ENCODE measurements around the gene PXMP4. TPM values are rescaled to one million over a fixed set of nuclear protein-coding genes. Genes with fewer than 3 reads are reported as not detected.
"Not testable (repeated sequence)": the region's sequence is repeated elsewhere in the genome, so short reads cannot be mapped to it uniquely, and the experiment has no call there.

Gene PXMP4, protein sequence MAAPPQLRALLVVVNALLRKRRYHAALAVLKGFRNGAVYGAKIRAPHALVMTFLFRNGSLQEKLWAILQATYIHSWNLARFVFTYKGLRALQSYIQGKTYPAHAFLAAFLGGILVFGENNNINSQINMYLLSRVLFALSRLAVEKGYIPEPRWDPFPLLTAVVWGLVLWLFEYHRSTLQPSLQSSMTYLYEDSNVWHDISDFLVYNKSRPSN
- total RNA-seq (ENCODE audit: insufficient read depth, low replicate concordance): 11.3 TPM

DNA sequence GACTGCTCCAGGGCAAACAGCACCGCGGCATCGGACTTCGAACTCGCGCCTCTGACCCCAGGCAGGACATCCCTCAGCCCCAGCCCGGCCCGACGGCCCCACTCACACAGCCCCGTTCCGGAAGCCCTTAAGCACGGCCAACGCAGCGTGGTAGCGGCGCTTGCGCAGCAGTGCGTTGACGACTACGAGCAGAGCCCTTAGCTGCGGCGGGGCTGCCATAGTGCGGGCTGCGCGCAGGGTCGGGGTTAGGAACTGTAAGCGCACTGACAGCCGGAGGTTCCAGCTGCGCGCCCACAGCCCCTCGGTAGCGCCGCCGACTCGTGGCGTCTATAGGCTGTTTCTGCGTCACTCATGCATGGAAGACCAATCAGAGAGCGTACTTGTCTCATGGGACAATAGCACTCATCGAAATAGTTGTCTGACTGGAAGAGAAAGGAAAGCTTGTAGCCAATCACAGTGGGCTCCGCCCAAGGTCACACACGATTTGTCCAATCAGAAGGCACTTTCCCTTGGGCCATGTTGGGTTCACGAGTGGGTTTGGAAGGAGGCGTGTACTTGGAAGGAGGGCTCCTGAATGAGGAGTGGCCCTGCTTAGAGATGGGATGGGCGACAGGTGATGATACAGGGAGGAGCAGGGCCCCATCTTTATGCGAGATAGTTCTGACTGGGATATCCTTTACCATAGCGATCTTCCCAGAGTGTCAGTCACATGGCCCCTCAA is at the start of gene PXMP4:
Gene PXMP4, minus strand, starts transcription at position 322 of the 721 bp plus-strand sequence. Its CDS starts 103 bp downstream, at position 219.
- peak; percentile 99 for DNase-seq (ENCODE audit: low spot score)

DNA sequence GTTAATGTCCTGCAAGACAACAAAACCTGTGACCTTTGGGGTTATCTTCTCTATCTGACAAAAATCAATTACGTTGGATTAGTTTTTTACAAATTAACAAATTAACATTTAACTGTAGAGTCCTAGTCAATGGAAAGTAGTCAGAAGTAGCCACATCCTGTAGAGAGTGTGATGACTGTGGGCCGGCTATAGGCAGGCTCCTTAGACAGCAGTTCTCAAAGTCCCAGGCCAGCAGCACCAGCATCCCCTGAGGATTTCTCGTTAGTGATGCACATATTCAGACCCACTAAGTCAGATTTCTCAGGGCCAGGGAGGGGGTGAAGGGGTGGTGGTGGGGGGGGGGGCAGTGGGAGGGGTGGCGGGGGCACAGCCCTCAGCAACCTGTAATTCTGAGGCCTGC is 48.9 kb upstream of the PXMP4 start:
- DNase-seq (ENCODE audit: low spot score): no peak

DNA sequence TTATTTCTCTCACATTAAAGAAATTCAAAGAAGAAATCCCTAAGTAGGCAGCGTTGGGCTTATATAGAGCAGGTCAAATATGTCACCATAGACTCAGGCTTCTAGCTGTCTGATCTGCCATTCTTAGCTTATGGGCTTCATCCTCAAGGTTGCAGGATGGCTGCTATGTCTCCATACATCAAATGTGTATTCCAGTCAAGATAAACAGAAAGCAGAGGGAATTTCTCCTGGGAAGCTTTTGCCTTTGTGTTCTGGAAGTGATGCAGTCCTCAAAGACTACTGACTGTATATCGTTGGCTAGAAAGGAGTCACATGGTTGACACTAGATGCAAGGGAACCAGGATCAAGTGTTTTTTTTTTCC is 47.6 kb upstream of the PXMP4 start:
- DNase-seq (ENCODE audit: low spot score): no peak

DNA sequence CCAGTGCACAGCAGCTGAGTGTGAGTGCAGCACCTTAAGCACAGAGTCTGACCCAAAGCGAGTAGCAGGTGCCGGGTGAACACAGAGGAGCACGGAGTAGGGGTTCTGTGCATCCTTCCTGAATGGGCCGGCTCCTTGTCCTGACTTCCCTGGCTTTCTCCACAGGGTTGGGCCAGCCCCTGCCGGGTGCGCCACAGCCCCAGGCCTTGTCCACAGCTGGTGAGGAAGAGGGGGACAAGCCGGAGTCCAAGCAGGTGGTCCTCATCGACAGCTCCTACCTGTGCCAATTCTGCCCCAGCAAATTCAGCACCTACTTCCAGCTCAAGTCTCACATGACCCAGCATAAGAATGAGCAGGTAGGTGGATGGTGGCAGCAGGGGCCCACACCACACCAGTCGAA is 46.6 kb upstream of the PXMP4 start:
- DNase-seq (ENCODE audit: low spot score): no peak

DNA sequence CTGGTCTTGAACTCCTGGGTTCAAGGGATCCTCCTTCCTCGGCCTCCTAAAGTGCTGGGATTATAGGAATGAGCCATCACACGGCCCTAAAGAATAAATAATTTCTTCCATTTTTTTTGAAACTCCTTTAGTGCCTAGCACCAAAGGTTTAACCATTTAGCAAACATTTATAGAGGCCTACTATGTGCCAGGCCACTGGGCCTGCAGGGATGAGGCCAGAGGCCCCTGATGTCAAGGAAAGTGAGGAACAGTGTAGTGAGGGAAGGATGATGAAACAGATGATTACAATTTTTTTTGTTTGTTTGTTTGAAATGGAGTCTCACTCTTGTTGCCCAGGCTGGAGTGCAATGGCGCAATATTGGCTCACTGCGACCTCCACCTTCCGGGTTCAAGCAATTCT is 45.5 kb upstream of the PXMP4 start:
- no peak for DNase-seq (ENCODE audit: low spot score)

DNA sequence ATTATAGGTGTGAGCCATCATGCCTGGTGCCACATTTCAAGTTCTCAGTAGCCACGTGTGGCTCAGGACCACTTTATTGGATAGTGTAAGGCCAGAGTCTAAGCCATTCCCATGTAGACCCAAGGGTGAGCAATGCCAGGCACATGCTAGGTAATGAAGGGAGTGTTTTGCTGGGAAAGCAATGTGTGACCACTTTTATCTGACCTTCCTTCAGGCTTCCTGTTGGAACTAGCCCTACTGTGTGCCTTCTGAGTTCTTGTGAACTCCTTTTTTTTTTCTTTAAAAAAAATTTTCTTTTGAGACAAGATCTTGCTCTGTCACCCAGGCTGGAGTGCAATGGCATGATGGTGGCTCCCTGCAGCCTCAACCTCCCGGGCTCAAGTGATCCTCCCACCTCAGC is 45.0 kb upstream of the PXMP4 start:
- DNase-seq (ENCODE audit: low spot score): no peak

DNA sequence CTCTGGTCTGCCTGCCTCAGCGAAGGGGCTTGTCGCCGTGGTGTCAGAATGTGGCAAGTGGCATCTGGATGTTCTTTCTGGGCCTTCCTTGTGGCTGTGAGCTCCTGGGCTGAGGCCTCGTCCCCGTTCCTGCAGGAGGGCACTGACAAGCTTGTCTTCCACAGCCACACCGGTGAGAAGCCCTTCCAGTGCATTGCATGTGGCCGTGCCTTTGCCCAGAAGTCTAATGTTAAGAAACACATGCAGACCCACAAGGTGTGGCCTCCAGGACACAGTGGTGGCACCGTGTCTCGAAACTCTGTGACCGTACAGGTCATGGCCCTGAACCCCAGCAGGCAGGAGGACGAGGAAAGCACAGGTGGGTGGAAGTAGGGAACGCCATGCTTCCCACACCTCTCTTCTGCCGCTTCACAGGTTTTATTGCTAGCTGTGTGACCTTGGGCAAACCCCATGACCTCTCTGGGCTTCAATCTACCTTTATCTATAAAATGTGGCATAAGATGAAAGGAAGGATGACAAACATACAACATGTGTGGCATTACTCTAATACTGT is 41.7 kb upstream of the PXMP4 start:
- no peak for DNase-seq (ENCODE audit: low spot score)

DNA sequence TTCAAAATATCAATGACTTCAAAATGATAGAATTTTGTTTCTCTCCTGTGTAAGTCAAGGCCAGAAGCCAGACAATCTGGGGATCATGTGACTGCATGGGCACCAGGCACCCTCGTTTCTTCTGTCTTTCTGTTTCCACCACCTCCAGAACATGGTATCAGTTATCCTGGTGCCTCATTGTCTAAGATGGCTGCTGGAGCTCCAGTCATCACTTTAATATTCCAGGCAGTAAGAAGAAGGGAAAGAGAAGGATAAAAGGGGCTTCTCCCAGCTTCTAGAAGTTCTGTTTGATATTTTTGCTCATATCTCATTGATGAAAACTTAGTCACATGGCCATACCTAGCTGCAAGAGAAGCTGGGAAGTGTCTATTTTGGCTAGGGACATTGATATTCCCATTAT is 37.3 kb upstream of the PXMP4 start:
- DNase-seq (ENCODE audit: low spot score): no peak

DNA sequence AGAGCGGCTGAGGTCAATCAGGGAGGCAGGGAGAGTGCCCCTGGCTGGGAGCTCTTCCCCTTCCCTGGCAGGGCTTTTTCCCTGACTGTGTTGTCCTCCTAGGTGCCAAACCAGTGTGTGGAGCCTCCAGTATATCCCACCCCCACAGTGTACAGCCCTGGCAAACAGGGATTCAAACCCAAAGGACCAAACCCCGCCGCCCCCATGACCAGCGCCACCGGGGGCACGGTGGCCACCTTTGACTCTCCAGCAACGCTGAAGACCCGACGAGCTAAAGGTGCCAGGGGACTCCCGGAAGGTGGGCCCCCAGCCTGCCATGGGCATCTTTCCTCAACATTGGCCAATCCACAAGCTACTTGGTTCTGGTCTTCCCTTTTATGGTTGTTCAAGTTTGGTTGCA is 36.9 kb upstream of the PXMP4 start:
- no peak for DNase-seq (ENCODE audit: low spot score)

DNA sequence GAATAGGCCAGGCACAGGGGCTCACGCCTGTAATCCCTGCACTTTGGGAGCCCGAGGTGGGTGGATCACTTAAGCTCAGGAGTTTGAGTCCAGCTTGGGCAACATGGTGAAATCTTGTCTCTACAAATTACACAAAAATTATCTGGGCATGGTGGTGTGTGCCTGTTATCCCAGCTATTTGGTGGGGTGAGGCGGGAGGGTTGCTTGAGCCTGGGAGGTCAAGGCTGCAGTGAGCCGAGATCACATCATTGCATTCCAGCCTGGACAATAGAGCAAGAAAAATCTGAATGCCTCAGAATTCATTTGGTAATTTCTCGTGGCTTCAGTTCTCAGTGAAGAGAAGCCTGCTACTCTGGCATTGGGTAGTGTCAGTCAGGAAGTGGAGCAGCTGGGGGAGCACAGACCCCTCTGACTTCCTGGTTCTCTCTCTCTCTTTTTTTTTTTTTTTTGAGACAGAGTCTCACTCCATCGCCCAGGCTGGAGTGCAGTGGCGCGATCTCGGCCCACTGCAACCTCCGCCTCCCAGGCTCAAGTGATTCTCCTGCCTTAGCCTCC is 35.9 kb upstream of the PXMP4 start:
- DNase-seq (ENCODE audit: low spot score): not testable (repeated sequence)

DNA sequence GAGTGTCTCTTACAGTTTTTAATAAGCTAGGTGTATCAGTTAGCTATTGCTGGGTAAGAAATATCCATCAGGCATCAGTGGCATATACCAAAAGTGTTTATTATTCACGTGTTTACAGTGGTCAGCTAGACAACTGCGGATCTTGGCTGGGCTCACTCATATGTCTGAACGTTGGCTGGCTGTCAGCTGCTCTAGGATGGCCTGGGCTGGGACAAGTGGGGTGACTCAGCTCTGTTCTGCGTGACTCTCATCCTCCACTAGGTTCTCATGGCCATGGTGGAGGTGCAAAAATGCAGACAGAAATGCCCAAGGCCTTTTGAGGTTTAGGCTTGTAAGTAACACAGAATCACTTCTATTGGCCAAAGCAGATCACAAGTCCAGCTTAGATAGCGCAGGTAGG is 33.7 kb upstream of the PXMP4 start:
- DNase-seq (ENCODE audit: low spot score): no peak

DNA sequence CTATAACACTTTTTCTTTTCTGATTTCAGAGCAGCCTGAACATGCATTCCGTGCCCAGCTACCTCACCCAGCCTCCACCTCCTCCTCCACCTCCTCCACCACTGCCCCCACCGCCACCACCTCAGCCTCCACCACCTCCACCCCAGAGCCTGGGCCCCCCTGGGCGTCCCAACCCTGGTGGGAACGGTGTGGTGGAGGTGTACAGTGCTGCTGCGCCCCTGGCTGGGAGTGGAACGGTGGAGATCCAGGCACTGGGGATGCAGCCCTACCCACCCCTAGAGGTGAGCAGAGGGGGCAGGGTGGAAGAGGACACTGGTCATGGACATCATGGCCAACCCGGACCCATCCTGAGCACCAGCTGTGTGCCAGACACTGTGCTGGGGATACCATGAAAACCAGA is 33.0 kb upstream of the PXMP4 start:
- DNase-seq (ENCODE audit: low spot score): no peak

DNA sequence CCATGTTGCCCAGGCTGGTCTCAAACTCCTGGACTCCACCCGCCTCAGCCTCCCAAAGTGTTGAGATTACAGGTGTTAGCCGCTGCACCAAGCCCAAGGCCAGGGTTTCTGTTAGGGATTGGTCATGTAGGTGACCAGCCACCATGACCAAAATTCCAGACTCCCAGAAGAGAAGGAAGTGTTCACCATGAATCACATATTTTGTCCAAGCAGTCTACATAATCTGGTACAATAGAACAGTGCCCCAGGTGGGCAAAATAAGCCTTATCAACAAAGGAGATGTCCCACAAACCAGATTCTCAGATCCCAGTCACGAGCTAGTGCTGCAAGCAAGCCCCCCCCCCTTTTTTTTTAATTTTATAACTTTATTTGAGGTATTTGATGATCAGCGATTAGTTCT is 31.7 kb upstream of the PXMP4 start:
- DNase-seq (ENCODE audit: low spot score): no peak

DNA sequence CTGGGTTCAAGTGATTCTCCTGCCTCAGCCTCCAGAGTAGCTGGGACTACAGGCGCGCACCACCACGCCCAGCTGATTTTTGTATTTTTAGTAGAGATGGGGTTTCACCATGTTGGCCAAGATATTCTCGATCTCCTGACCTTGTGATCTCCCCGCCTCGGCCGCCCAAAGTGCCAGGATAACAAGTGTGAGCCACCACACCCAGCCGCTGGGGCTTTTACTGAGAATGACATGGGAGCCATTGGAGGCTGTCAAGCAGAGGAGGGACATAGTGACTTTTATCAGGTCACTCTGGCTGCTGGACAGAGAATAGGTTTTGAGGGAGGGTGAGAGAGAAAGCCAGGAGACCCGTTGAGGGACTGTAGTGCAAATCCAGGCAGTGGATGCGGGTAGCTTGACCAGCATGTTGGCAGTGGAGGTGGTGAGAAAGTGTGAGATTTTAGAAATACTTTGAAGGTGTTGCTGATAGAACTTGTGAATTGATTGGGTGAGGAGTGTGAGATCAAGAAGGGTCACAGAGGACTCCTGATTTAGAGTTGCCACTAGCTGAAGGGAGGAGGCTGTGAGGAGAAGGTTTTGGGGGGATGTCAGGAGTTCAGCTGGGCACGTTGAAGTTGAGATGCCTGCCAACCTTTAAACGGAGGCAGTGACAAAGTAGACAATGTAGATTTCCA is 26.4 kb upstream of the PXMP4 start:
- no peak for DNase-seq (ENCODE audit: low spot score)

DNA sequence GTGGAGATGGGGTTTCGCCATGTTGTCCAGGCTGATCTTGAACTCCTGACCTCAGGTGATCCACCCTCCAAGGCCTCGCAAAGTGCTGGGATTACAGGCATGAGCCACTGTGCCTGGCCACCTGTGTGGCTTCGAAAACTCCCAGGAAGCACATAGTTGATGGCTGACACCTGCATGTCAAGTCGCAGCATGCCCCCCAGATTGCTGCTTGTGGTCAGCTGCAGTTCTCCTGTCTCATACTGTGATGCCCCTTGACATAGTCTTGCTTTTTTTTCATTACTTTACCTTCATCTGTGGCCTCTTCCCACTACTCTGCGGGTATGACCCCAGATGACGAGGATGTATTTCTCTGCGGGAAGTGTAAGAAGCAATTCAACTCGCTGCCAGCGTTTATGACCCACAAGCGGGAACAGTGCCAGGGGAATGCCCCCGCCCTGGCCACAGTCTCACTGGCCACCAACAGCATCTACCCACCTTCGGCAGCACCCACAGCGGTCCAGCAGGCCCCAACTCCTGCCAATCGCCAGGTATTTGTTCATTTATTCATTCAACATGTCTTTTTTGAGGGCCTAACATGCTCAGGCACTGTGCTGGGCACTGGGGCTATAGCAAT is 24.8 kb upstream of the PXMP4 start:
- DNase-seq (ENCODE audit: low spot score): no peak

DNA sequence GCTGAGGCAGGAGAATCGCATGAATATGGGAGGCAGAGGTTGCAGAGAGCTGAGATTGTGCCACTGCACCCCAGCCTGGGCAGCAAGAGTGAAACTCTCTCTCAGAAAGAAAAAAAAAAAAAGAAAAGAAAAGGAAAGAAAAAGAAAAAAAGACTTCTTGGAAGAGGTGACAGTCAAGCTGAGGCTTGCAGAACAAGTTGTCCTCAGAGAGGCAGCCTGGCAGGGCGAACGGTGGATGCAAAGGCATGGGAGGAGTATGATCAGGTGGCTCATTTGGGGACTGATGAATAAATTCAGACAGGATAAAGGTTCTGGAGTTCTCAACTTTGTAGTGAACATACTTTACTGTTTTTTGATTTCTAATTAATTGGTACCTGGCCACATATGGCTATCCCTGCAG is 24.1 kb upstream of the PXMP4 start:
- DNase-seq (ENCODE audit: low spot score): no peak

DNA sequence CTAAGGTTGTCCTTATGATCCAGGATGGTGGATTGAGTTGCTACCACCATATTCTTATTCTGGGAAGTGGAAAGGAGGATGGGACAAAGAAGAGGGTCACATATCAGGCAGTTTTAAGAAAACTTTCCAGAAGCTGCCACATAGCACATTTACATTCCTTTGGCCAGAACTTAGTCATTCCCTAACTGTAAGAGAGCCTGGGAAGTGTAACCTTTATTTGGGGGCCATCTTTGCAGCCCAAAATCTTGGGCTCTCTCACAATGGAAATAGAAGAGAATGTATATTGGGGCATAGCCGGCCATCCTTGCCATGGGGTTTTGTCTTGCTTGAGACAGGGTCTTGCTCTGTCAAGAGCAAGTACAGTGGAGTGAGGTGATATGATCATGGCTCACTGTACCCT is 20.1 kb upstream of the PXMP4 start:
- DNase-seq (ENCODE audit: low spot score): no peak

DNA sequence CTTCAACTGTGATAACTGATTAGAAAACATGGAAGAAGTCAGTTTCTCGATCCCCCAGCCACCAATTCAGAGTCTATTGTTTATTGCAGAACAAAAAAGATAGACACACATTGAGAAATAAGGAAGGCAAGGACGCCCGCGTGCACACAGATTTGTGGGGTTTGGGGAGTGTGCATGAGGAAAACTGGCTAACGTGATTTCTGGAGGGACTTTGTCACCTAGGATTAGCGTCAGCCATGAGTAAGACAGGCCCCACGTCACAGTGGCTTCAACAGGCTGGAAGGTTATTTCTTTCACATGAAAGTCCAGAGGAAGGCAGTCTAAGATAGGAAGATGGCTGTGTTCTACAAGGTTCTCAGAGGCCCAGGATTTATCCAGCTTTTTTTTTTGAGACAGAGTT is 19.4 kb upstream of the PXMP4 start:
- no peak for DNase-seq (ENCODE audit: low spot score)

DNA sequence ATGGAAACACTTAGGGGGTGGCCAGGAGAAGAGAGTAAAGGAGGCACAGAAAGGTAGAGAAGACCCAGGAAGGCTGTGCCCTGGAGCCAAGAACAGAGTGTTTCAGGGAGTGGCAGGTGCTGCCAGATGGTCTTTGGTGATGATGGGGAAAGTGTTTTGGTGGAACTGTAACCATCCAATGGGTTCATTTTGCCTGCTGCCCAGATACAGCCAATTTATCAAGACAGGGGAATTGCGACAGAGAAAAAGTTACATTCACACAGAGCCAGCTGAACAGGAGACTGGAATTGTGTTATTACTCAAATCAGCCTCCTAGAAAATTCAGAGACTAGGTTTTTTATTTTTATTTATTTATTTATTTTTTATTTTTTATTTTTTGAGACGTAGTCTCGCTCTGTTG is 16.9 kb upstream of the PXMP4 start:
- DNase-seq (ENCODE audit: low spot score): no peak

DNA sequence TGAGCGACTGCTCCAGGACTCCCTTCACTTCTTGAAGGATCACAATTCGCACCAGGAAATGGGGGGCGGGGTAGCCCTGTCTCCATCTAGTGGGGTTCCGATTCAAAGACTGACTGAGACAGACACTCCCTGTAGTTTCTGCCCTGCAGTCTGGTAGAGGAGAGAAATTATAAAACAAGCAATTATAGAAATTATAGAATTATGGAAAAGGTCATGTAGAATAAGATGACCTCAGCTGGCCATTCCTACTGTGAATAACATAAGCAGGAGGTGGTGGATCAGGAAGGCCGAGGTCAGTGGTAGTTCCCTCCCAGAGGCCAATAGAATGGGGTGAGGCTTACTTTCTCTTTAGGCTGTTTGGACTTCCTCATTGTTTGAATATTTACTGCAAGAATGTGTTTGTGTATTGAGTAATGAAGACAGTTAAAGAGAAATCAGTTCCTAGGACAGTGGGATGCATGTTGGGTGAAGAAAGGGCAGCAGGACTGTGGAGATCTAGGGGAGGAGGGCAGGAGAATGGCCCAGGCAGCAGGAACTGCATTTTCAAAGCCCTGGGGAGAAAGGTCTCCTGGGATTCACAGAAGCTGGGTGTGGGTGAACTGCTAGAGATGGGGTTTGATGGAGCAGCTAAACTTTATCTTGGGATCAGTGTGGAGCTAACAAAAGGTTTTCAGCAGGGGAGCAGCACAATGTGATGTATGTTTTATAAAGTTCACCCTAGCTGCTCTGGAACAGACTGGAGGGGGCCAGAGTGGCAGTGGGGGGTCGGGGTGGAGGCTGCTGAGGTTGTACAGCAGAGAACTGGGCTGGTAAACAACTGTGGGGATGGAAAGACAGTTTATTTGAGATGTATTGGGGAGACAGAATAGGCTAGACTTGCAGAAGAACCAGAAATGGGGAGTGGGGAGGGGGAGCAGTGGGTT is 13.8 kb upstream of the PXMP4 start:
- DNase-seq (ENCODE audit: low spot score): peak; percentile 76
